Measurements from ENCODE around the gene SYNE1.

The SYNE1 gene

DNA sequence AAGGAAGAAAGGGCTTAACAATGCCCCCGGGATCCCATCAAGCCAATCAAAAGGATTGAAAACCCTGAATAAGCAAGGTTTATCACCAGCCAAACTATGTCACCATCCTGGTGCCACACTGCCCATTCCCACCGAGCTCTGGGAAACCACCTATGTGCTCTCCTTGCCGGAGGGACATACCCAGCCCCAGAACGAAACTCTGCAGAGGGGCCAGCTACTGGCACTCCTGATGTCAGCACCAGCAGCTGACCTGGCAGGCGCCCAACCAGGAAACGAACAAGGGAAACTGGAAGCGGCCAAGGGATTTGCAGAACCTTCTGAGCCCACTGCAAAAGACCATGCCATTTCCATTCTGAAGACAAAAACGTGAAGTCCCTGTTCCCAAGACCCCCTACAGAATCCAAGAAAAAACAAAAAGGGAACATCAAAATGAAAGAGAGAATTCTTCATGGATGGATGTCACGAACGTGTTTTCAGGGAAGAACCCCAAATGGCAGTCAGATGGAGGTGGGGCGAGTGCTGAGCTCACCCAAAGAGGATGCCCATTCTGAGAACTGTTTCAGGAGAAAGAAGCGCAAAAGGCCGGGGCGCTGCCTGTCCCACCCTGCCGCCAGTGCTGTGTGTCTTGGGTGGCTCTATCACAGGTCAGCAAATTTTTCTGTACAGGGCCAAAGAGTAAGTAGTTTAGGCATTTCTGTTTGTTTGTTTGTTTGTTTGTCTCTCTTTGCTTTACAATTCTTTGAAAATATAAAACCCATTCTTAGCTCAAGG is 524.5 kb downstream of the SYNE1 start:
- no peak for TF ChIP-seq ZNF274 (IDR thresholded peaks at IDR 0.05; ENCODE audit: low read depth, low read length)
- H3K4me3 ChIP-seq (ENCODE audit: low read length) = no peak overlapping the region

DNA sequence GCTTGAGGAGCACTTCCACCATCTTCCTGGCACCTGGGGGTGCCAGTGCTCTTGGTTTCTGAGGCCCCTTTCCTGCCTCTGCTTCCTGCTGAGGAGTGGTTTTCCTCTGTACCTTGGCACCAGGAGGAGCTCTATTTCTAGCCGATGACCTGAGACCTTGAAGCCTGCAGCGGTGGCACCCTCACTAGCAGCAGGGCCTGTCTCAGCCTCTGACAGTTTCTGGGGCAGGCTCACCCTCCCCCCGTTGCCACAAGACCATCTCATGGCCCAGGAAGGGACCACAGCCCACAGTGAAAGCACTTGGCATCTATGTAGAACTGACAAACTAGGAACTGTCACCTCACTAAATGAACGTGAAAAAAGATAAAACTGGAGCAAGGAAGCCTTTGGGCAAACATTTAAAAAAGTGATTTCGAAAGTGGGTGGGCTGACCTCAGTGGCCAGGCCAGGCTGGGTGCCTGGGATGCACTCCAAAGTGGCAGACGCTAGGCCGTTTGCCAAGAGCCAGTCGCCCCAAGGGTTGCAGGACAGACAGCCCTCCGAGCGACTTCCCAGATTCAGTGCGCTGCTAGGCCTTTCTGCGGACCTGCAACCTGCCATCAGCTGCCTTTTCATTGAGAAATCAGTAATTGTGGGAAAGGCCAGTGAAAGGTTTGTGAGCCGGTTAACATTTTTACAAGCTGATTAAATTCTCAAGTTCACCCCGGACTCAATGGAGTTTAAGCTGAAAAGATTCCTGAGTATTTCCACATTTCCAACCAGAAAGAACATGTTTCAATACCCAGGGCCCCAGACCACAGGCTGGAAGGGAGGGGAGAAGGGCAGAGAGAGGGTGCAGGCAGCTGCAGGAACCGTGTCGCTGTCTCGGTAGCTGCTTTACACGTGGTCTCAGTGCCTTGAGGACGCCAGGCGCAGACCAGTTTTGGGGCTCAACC is 526.0 kb downstream of the SYNE1 start:
- no peak for TF ChIP-seq ZNF274 (IDR thresholded peaks at IDR 0.05; ENCODE audit: low read depth, low read length)
- H3K4me3 ChIP-seq (ENCODE audit: low read length) = no peak overlapping the region

GRCh38 chr6:152107973-152108372 is 529.2 kb downstream of the SYNE1 start:
- H3K4me3 ChIP-seq (ENCODE audit: low read length) = no peak overlapping the region
- no peak for TF ChIP-seq ZNF274 (IDR thresholded peaks at IDR 0.05; ENCODE audit: low read depth, low read length)

- TF ChIP-seq ZNF274 (IDR thresholded peaks at IDR 0.05; ENCODE audit: low read depth, low read length) = no peak
Observed at GRCh38 chr6:152100183-152100618, 537.0 kb downstream of the SYNE1 start.

DNA sequence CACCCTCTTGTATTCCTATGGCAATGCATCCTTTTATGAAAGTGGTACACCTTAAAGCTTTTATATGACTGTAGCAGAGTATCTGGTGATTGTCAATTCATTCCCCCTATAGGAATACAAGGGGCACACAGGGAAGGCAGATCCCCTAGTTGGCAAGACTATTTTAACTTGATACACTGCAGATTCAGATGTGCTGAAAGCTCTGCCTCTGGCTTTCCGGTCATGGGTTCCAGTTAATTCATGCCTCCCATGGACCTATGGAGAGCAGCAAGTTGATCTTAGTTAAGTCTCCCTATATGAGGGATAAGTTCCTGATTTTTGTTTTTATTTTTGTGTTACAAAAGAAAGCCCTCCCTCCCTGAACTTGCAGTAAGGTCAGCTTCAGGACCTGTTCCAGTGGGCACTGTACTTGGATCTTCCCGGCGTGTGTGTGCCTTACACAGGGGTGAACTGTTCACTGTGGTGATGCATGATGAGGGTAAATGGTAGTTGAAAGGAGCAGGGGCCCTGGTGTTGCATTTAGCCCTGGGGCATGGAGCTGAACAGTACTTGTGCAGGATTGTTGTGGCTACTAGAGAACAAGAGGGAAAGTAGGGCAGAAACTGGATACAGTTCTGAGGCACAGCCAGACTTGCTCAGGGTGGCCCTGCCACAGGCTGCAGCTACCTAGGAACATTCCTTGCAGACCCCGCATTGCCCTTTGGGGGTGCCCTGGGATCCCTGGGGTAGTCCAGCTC is 537.5 kb downstream of the SYNE1 start:
- H3K4me3 ChIP-seq (ENCODE audit: low read length) = no peak overlapping the region
- no peak for TF ChIP-seq ZNF274 (IDR thresholded peaks at IDR 0.05; ENCODE audit: low read depth, low read length)

More at GRCh38 chr6:152100183-152100618, 537.0 kb downstream of the SYNE1 start:
- H3K4me3 ChIP-seq (ENCODE audit: low read length) = no peak overlapping the region

DNA sequence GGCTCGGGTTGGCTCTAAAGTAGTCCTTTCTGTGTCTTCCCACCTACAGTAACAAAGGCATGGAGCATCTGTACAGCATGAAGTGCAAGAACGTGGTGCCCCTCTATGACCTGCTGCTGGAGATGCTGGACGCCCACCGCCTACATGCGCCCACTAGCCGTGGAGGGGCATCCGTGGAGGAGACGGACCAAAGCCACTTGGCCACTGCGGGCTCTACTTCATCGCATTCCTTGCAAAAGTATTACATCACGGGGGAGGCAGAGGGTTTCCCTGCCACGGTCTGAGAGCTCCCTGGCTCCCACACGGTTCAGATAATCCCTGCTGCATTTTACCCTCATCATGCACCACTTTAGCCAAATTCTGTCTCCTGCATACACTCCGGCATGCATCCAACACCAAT is 538.5 kb downstream of the SYNE1 start:
- TF ChIP-seq ZNF274 (IDR thresholded peaks at IDR 0.05; ENCODE audit: low read depth, low read length) = no peak
- H3K4me3 ChIP-seq (ENCODE audit: low read length) = no peak overlapping the region

DNA sequence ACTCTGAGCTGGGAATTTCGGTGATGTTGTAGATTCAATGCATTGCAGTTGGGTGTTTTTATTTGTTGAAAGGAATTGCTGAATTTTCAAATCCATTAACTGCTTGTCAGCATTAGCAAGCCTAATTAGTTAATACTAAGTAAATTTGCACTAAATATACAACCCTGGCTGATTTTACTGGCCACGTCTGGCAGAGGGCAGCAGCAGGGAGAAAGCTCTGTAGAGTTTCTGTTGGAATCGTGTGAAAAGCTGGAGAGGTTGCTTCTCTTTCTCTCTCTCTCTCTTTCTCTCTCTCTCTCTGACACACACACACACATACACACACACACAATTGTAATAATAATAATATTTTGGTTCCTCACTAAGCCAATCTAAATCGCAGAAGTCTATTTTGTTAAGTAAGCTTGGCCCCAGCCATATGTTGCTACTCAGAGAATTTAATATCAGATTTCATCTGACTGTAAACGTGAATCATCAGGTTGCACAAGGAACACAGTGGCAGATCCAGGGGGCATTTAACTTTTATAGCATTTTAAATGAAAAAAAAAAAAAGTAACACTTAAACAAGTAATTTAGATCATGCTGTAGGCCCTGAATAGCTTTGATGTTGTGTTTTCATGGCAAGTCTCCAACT is 540.2 kb downstream of the SYNE1 start:
- H3K4me3 ChIP-seq (ENCODE audit: low read length) = no peak overlapping the region
- no peak for TF ChIP-seq ZNF274 (IDR thresholded peaks at IDR 0.05; ENCODE audit: low read depth, low read length)

- H3K4me3 ChIP-seq (ENCODE audit: low read length) = no peak overlapping the region
- TF ChIP-seq ZNF274 (IDR thresholded peaks at IDR 0.05; ENCODE audit: low read depth, low read length) = no peak
Observed at GRCh38 chr6:152094992-152095592, 542.1 kb downstream of the SYNE1 start.

- TF ChIP-seq ZNF274 (IDR thresholded peaks at IDR 0.05; ENCODE audit: low read depth, low read length) = no peak; the same call in 1 of the 2 replicates
- H3K4me3 ChIP-seq (ENCODE audit: low read length) = no peak overlapping the region
Observed at GRCh38 chr6:152094276-152094675, 542.9 kb downstream of the SYNE1 start.

- H3K4me3 ChIP-seq (ENCODE audit: low read length) = no peak overlapping the region
- TF ChIP-seq ZNF274 (IDR thresholded peaks at IDR 0.05; ENCODE audit: low read depth, low read length) = no peak
Observed at GRCh38 chr6:152093711-152094110, 543.5 kb downstream of the SYNE1 start.

GRCh38 chr6:152091851-152092341 is 545.3 kb downstream of the SYNE1 start:
- TF ChIP-seq ZNF274 (IDR thresholded peaks at IDR 0.05; ENCODE audit: low read depth, low read length) = no peak
- H3K4me3 ChIP-seq (ENCODE audit: low read length) = no peak overlapping the region

- no peak overlapping the region for H3K4me3 ChIP-seq (ENCODE audit: low read length)
- no peak for TF ChIP-seq ZNF274 (IDR thresholded peaks at IDR 0.05; ENCODE audit: low read depth, low read length)
Observed at GRCh38 chr6:152091201-152091600, 546.0 kb downstream of the SYNE1 start.

GRCh38 chr6:152089992-152090391 is 547.2 kb downstream of the SYNE1 start:
- TF ChIP-seq ZNF274 (IDR thresholded peaks at IDR 0.05; ENCODE audit: low read depth, low read length) = no peak
- no peak overlapping the region for H3K4me3 ChIP-seq (ENCODE audit: low read length)

All from GM08714 (cell line).